Ecto neural progenitor cell (in vitro differentiated cells): ENCODE measurements around the gene SAMD1.
A peak's percentile ranks its signal among the peaks of the same experiment; 100 is the strongest.

Experiments used
- DNase-seq: peaks from one replicate; pipeline ENCODE4 v3.0.0-alpha.2; 2018; ENCODE audit warnings: low spot score

The SAMD1 gene

GRCh38 chr19:14089662-14090508 lies 666 bp downstream of the SAMD1 start:
- peak; percentile 74 for DNase-seq

DNA sequence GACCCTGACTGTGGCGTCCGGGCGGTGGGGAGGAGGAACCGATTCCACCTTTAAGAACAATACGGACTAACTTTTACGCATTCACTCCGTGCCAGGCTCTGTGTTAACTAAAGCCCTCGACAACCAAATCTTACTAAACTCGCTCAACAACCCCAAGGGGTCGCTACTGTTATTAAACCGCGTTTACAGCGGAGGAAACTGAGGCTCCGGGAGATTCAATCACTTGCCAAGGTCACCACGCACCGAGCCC lies 1.2 kb downstream of the SAMD1 start:
- DNase-seq = no peak

GRCh38 chr19:14088634-14089411 lies 1.7 kb downstream of the SAMD1 start:
- DNase-seq = no peak

DNA sequence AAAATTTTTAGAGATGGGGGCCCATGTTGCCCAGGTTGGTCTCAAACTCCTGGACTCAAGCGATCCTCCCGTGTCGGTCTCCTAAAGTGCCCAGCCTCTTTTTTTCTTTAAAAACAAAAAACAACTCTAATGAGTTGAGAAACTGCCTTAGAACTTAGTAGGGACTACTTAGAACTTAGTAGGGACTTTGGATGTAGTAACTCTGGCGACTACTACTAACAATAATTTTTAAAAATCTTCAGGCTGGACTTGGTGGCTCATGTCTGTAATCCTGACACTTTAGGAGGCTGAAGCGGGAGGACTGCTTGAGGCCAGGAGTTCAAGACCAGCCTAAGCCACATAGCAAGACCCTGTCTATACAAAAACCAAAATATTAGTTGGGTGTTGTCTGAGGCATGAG lies 4.5 kb downstream of the SAMD1 start:
- no peak for DNase-seq

GRCh38 chr19:14085309-14085995 lies 5.1 kb downstream of the SAMD1 start, which contains the start of gene C19orf67:
C19orf67 (minus strand) TSS chr19:14085783; CDS start chr19:14085627, 156 bp downstream.
- peak; percentile 68 for DNase-seq

DNA sequence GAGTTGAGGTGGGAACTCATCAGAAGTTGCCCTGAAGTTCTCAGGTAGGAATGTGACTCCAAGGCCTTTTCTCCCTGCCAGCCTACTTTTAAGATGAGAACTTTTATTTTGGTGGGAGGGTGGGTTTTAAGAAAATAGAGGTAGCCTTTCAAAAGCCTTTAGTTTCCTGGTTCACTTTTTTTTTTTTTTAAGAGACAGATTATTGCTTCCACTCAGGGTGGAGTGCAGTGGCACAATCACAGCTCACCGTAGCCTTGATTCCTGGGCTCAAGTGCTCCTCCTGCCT lies 7.9 kb downstream of the SAMD1 start:
- no peak for DNase-seq

- no peak for DNase-seq
These were observed 8.5 kb downstream of the SAMD1 start for GRCh38 chr19:14081797-14082674.

- peak; percentile 98 for DNase-seq
These were observed 9.4 kb downstream of the SAMD1 start for GRCh38 chr19:14080887-14081796.

GRCh38 chr19:14078411-14078810 lies 12.1 kb downstream of the SAMD1 start:
- no peak for DNase-seq

- DNase-seq = no peak
These were observed 16.4 kb downstream of the SAMD1 start for GRCh38 chr19:14073925-14074838.

- peak; percentile 82 for DNase-seq
These were observed 17.2 kb downstream of the SAMD1 start for GRCh38 chr19:14073261-14073924.

DNA sequence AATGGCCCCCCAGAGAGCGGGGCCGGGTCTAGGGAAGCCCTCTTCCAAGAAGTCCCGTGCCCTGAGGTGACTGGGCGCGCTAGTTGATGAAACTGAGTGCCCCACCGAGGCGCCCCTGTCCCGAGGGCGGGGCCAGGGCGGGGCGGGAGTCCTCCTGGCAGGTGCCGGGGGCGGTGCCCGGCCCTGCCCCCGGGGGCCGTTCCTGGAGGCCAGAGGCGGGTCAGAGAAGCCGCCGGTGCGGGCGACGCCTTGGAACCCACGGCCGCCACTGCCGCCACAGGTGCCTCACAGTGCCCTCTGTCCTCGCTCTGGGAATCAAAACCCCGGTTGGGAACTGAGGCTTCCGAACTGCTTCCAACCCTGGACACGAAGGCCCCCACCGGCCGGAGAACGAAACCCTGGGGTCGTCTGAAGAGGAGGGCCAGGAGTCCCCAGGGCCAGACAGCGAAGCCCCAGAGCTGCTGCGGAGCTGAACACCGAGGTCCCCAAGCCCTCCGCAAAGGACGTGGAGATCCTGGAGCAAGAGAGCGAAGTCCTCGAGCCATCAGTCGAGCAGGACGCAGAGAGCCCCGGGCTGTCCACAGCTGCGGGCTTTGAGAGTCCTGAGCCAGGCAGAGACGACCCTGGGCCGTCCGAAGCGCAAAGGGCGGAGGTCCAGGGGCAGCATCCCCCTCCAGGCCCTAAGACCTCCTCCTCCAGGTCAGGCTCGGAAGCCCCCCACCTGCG lies 17.9 kb downstream of the SAMD1 start, which contains the start of gene MISP3:
Gene MISP3 (plus strand): TSS at position 252 of the 726 bp plus-strand sequence. CDS start 524 bp downstream, outside the sequence.
- DNase-seq = peak; percentile 72

- no peak for DNase-seq
These were observed 20.1 kb downstream of the SAMD1 start for GRCh38 chr19:14070268-14071050.

GRCh38 chr19:14066134-14066533 lies 24.4 kb downstream of the SAMD1 start:
- DNase-seq = no peak

DNA sequence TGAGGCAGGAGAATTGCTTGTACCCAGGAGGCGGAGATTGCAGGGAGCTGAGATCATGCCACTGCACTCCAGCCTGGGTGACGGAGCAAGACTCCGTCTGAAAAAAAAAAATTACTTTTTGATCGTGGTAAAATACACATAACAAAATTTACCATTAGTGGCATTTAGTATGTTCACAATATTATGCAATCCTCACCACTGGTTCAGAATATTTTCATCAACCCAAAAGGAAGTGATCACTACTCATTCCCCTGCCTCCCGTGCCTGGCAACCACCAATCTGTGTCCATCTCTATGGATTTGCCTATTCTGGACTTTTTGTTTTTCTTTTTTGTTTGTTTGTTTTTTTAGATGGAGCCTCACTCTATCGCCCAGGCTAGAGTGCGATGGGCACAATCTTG lies 27.4 kb downstream of the SAMD1 start:
- DNase-seq = no peak

GRCh38 chr19:14062558-14062855 lies 28.0 kb downstream of the SAMD1 start:
- no peak for DNase-seq

- no peak for DNase-seq
These were observed 28.6 kb downstream of the SAMD1 start, which contains the start of gene PALM3 for GRCh38 chr19:14061751-14062557. PALM3 (minus strand) TSS chr19:14062076; CDS start chr19:14061980, 96 bp downstream.
